Breast epithelium (tissue), 4 donors: ENCODE results near the gene BBS7. TPM values are rescaled to one million over a fixed set of nuclear protein-coding genes. Genes with fewer than 3 reads are reported as not detected.
A peak's percentile ranks its signal among the peaks of the same experiment; 100 is the strongest.

ENCODE experiments used
- DNase-seq, 2 donors: peaks; one replicate each; pipeline ENCODE4 v3.0.0-alpha.2; 2019; ENCODE audit warnings: low spot score in 2 of 2
- H3K27ac ChIP-seq, 2 donors: fragments of 200-600 bp; sonication (generic) in 1 of 2; one replicate each; pipeline ENCODE4 v1.5.1; 2016 to 2019; ENCODE audit warnings: mild to moderate bottlenecking in 1 of 2
- H3K27me3 ChIP-seq, 2 donors: fragments of 200-600 bp; sonication (generic) in 1 of 2; one replicate each; pipeline versions ENCODE4 v1.5.1 to v1.6.0; 2017 to 2019; ENCODE audit warnings: control low read depth in 1 of 2, mild to moderate bottlenecking in 1 of 2
- H3K36me3 ChIP-seq: fragments of 200-600 bp; one replicate; pipeline ENCODE4 v1.5.1; 2019
- H3K4me1 ChIP-seq, 2 donors: fragments of 200-600 bp; sonication (generic); one replicate each; pipeline ENCODE4 v1.5.1; 2016 to 2019; ENCODE audit warnings: control low read depth in 1 of 2
- H3K4me3 ChIP-seq, 3 donors: fragments of 200-600 bp; sonication (generic); 1 replicate in 2 of 3; 2 replicates in 1 of 3; pipeline ENCODE4 v1.5.1; 2016 to 2019; ENCODE audit warnings: mild to moderate bottlenecking in 3 of 3, moderate library complexity in 2 of 3
- H3K9me3 ChIP-seq, 2 donors: fragments of 200-600 bp; sonication (generic) in 1 of 2; one replicate each; pipeline ENCODE4 v1.5.1; 2016 to 2019; ENCODE audit warnings: control low read depth in 1 of 2
- CTCF ChIP-seq, 3 donors: fragments of 450-650 bp; IDR thresholded peaks; one replicate each; pipeline ENCODE4 v1.5.1; 2016 to 2017; ENCODE audit warnings: antibody characterized with exemption in 3 of 3, mild to moderate bottlenecking in 3 of 3, moderate library complexity in 3 of 3
- POLR2A ChIP-seq: fragments of 450-650 bp; IDR thresholded peaks from one replicate; pipeline ENCODE4 v1.6.1; 2016; ENCODE audit warnings: antibody characterized with exemption, mild to moderate bottlenecking, moderate library complexity
- POLR2AphosphoS5 ChIP-seq, 3 donors: sonication (generic); formaldehyde crosslinking; IDR thresholded peaks; one replicate each; pipeline ENCODE4 v1.6.1; 2017; ENCODE audit warnings: antibody characterized with exemption in 3 of 3
- intact Hi-C: fragments of 100-400 bp; cut with DNase I; formaldehyde crosslinking; loops from one replicate; pipeline ENCODE4 v1.15.1; 2023; ENCODE audit warnings: low total_unique reads
- total RNA-seq, 3 donors: library from RNA; depleted of rRNA; stranded (reverse); fragments of >200 nt; gene quantifications; one replicate each; pipeline ENCODE4 v1.1.0, GENCODE V29; 2016

BBS7 gene
- 10 to 100 TPM; 12.5 to 16.0 (median 14.7) TPM for total RNA-seq

DNA sequence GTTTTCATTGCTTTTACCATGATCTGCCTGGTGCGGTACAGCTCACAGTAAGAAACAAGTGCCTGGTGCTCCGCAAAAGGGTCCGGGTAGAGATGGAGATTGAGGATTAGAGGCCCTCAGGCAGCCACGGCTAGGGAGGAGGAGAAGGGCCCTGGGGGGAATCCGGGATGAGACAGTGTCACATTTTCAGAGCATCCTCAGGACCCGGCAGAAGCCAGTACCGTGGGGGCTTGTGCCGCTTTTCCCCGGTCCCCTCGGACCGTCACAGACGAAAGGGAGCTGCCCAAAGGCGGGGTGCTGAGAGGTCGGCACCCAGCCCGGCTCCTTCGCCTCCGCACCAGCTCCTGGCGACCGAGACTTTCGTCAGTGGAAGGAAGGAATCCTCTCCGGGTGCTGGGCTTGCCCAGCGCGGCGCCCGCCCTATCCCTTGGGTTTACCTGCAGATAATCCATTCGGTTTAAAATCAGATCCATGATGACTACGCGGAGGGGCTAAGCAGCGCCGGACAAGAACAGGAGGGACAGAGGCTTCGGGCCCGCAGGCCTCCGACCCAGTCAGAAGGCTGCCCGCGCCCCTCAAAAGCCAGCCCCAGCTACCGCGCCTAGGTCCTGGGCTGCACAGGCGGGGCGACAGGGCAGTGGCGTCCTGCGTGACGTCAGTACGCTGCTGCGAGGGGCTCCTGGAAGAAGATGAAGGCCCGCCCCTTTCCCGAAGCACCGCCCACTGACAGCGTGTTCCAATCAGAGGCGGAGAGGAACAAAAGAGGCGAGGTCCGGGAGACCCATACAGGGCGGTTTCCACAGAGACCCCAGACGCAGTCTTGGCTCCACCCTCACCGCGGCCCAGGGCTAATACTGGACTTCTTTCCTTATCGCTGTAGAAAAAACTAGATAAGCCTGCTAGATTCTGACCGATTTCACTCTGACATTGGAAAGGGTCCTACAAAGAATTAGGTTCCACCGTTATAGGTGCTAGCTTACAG, at the start of gene BBS7:
BBS7 (minus strand) TSS at position 634 of the 982 bp plus-strand sequence; CDS start at position 473, 161 bp downstream.
- Histone ChIP-seq H3K27ac (peak within 1 kb of the TSS; percentile 86 to 89), H3K4me3 (peak within 1 kb of the TSS; percentile 68 to 78 (median 75)), H3K36me3 (peaks cover 3% of the 10 kb centered on the region), H3K9me3 (no peaks in the 10 kb centered on the region), H3K27me3 (no peaks in the 10 kb centered on the region), H3K4me1 (no peaks in the 10 kb centered on the region)
- TF ChIP-seq POLR2A, result peak; percentile 48
- TF ChIP-seq POLR2AphosphoS5 (IDR thresholded peaks at IDR 0.05), result peak in 2 of 3 donors; percentile 70 to 72
- TF ChIP-seq CTCF (IDR thresholded peaks at IDR 0.05), result no peak
- intact Hi-C loops, result no loop called here
- DNase-seq, result peak; percentile 92 to 95

GRCh38 chr4:121913667-121914066, 43.4 kb upstream of the BBS7 start:
- Histone ChIP-seq H3K27me3 (no peaks in the 10 kb centered on the region), H3K27ac (no peak overlapping the region), H3K36me3 (no peaks in the 10 kb centered on the region), H3K4me1 (no peaks in the 10 kb centered on the region), H3K4me3 (no peak overlapping the region), H3K9me3 (no peaks in the 10 kb centered on the region)
- intact Hi-C loops, result no loop called here
- DNase-seq, result no peak
- TF ChIP-seq POLR2AphosphoS5 (IDR thresholded peaks at IDR 0.05) (no peak), POLR2A (no peak), CTCF (IDR thresholded peaks at IDR 0.05) (no peak)

DNA sequence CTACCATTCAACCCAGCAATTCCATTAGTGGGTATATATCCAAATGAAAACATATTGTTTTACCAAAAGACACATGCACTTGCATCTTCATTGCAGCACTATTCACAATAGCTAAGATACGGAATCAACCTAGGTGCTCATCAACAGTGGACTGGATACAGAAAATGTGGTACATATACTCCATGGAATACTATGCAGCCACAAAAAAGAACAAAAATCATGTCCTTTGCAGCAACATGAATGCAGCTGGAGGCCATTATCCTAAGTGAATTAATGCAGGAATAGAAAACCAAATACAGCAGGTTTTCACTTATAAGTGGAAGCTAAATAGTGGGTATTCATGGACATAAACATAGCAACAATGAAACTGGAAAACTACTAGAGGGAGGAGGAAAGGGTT, 38.1 kb upstream of the BBS7 start:
- Histone ChIP-seq H3K9me3 (no peaks in the 10 kb centered on the region), H3K4me1 (no peaks in the 10 kb centered on the region), H3K36me3 (no peaks in the 10 kb centered on the region), H3K27ac (no peak overlapping the region), H3K27me3 (no peaks in the 10 kb centered on the region), H3K4me3 (no peak overlapping the region)
- intact Hi-C loops, result no loop called here
- no peak for TF ChIP-seq POLR2AphosphoS5 (IDR thresholded peaks at IDR 0.05)
- no peak for TF ChIP-seq POLR2A
- TF ChIP-seq CTCF (IDR thresholded peaks at IDR 0.05), result no peak
- no peak for DNase-seq

GRCh38 chr4:121900132-121900983, 30.1 kb upstream of the BBS7 start:
- DNase-seq, result no peak
- H3K9me3 ChIP-seq, result no peaks in the 10 kb centered on the region
- no peak overlapping the region for H3K4me3 ChIP-seq
- intact Hi-C loops, result no loop called here
- TF ChIP-seq POLR2A, result no peak
- TF ChIP-seq CTCF (IDR thresholded peaks at IDR 0.05), result peak; percentile 47 to 60 (median 57)
- no peak overlapping the region for H3K27ac ChIP-seq
- no peaks in the 10 kb centered on the region for H3K36me3 ChIP-seq
- no peaks in the 10 kb centered on the region for H3K4me1 ChIP-seq
- H3K27me3 ChIP-seq, result no peaks in the 10 kb centered on the region
